Neuronal stem cell (in vitro differentiated cells): Measurements from ENCODE around the gene CST4.
A peak's percentile ranks its signal among the peaks of the same experiment; 100 is the strongest.

Experiments used
- DNase-seq: peaks from one replicate; pipeline ENCODE4 v3.0.0-alpha.2; 2013; ENCODE audit warnings: low spot score
- H2AFZ ChIP-seq: one replicate; pipeline ENCODE4 v1.6.1; 2013; ENCODE audit warnings: mild to moderate bottlenecking, low read length, inconsistent platforms
- H2AK5ac ChIP-seq: 2 replicates; pipeline ENCODE4 v1.6.1; 2013; ENCODE audit warnings: low read depth, mild to moderate bottlenecking, inconsistent platforms, low read length, moderate library complexity, mixed read lengths
- H2BK120ac ChIP-seq: 2 replicates; pipeline ENCODE4 v1.6.1; 2013; ENCODE audit warnings: low read depth, mild to moderate bottlenecking, inconsistent platforms, low read length, moderate library complexity, mixed read lengths
- H2BK12ac ChIP-seq: one replicate; pipeline ENCODE4 v1.6.1; 2013; ENCODE audit warnings: low read length, inconsistent platforms
- H2BK15ac ChIP-seq: 2 replicates; pipeline ENCODE4 v1.6.1; 2013; ENCODE audit warnings: mild to moderate bottlenecking, low read length, inconsistent platforms, mixed read lengths
- H2BK5ac ChIP-seq: one replicate; pipeline ENCODE4 v1.6.1; 2013; ENCODE audit warnings: inconsistent platforms, mild to moderate bottlenecking, low read length, moderate library complexity
- H3K14ac ChIP-seq: one replicate; pipeline ENCODE4 v1.6.1; 2013; ENCODE audit warnings: low read length, inconsistent platforms
- H3K18ac ChIP-seq: 2 replicates; pipeline ENCODE4 v1.6.1; 2013; ENCODE audit warnings: low read length, inconsistent platforms
- H3K23ac ChIP-seq: 2 replicates; pipeline ENCODE4 v1.6.1; 2013; ENCODE audit warnings: low read depth, mild to moderate bottlenecking, mixed read lengths, low read length, inconsistent platforms; ENCODE audit not compliant: poor library complexity
- H3K27ac ChIP-seq: replicated peaks from 3 replicates; pipeline ENCODE4 v1.5.1; 2013; ENCODE audit warnings: low read length, inconsistent platforms
- H3K27me3 ChIP-seq, 3 experiments: 2 replicates each; pipeline ENCODE4 v1.6.1; 2013; ENCODE audit warnings: low read length in 3 of 3, mild to moderate bottlenecking in 2 of 3, inconsistent platforms in 1 of 3, low read depth in 1 of 3, mixed read lengths in 1 of 3, moderate library complexity in 1 of 3; ENCODE audit not compliant: control insufficient read depth in 3 of 3, insufficient read depth in 3 of 3
- H3K36me3 ChIP-seq, 2 donors: replicated peaks in 1 of 2; 2 replicates each; pipeline ENCODE4 v1.6.1; 2013; ENCODE audit warnings: low read length in 2 of 2; ENCODE audit not compliant: control insufficient read depth in 2 of 2, insufficient read depth in 2 of 2
- H3K4ac ChIP-seq: 2 replicates; pipeline ENCODE4 v1.6.1; 2013; ENCODE audit warnings: inconsistent platforms, mild to moderate bottlenecking, low read length, moderate library complexity
- H3K4me1 ChIP-seq, 2 donors: 1 replicate in 1 of 2; 2 replicates in 1 of 2; pipeline ENCODE4 v1.6.1; 2013; ENCODE audit warnings: low read length in 2 of 2, low read depth in 1 of 2; ENCODE audit not compliant: control insufficient read depth in 2 of 2, insufficient read depth in 1 of 2
- H3K4me2 ChIP-seq: one replicate; pipeline ENCODE4 v1.6.1; 2013; ENCODE audit warnings: mild to moderate bottlenecking, low read length, inconsistent platforms; ENCODE audit not compliant: insufficient read depth, poor library complexity, severe bottlenecking
- H3K4me3 ChIP-seq, 2 donors: 2 replicates each; pipeline ENCODE4 v1.5.1; 2013; ENCODE audit warnings: low read length in 2 of 2, mild to moderate bottlenecking in 2 of 2, inconsistent platforms in 1 of 2, moderate library complexity in 1 of 2
- H3K79me1 ChIP-seq: one replicate; pipeline ENCODE4 v1.6.1; 2013; ENCODE audit warnings: low read depth, mild to moderate bottlenecking, inconsistent platforms, low read length, moderate library complexity
- H3K9ac ChIP-seq: one replicate; pipeline ENCODE4 v1.6.1; 2013; ENCODE audit warnings: mild to moderate bottlenecking, low read depth, low read length, inconsistent platforms; ENCODE audit not compliant: poor library complexity
- H3K9me3 ChIP-seq, 2 donors: replicated peaks in 1 of 2; 2 replicates each; pipeline versions ENCODE3 to v1.6.1; 2013; ENCODE audit warnings: low read length in 2 of 2, mild to moderate bottlenecking in 2 of 2, inconsistent platforms in 1 of 2, low read depth in 1 of 2, mixed read lengths in 1 of 2, moderate library complexity in 1 of 2; ENCODE audit not compliant: control insufficient read depth in 2 of 2, insufficient read depth in 1 of 2
- H4K8ac ChIP-seq: one replicate; pipeline ENCODE4 v1.6.1; 2013; ENCODE audit warnings: low read depth, mild to moderate bottlenecking, inconsistent platforms, low read length, moderate library complexity
- H4K91ac ChIP-seq: one replicate; pipeline ENCODE4 v1.6.1; 2013; ENCODE audit warnings: low read length, low read depth, mild to moderate bottlenecking, inconsistent platforms; ENCODE audit not compliant: poor library complexity
- WGBS, 2 donors: extraction: QIAGEN DNeasy Blood & Tissue Kit; methylation state at CpG; one replicate each; pipeline ENCODE4 v1.1.7; 2013; ENCODE audit warnings: missing lambda C conversion rate in 2 of 2, mixed read lengths in 1 of 2; ENCODE audit not compliant: insufficient read length in 2 of 2, insufficient replicate concordance in 1 of 2; ENCODE audit errors: extremely low coverage in 2 of 2; 5-methylcytosine and 5-hydroxymethylcytosine counted together

Gene CST4

DNA sequence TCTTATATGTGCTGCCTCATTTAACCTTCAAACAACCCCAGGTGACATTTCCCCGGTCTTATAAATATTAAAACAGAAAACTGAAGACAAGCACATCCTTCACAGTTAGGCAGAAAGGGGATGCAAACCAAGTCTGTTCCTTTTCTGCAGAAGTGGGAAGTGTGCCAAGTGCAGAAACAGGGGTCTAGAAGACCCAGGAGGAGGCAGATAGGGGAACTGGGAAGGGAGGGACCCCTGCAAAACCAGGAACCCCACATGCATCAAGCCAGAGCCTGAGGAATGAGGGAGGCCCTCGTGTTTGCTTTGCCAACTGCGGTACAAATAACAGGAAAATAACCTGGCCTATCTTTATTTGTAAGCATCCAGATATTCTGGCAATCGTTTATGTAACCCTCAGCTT is 34.1 kb downstream of the CST4 start:
- Histone ChIP-seq H3K9me3 (no peaks in the 10 kb centered on the region), H3K23ac (no peak overlapping the region), H3K18ac (no peak overlapping the region), H2AFZ (no peak overlapping the region), H3K4me2 (no peak overlapping the region), H2AK5ac (no peak overlapping the region), H3K27me3 (peaks cover 0 to 44% (median 0%) of the 10 kb centered on the region in 3 experiments), H3K36me3 (no peaks in the 10 kb centered on the region), H4K91ac (no peak overlapping the region), H2BK12ac (no peak overlapping the region), H3K4me1 (no peaks in the 10 kb centered on the region), H2BK15ac (no peak overlapping the region), H3K27ac (no peak overlapping the region), H2BK120ac (no peak overlapping the region), H4K8ac (no peak overlapping the region), H3K4me3 (no peak overlapping the region), H3K79me1 (no peaks in the 10 kb centered on the region), H3K4ac (no peak overlapping the region), H3K9ac (no peak overlapping the region), H3K14ac (no peak overlapping the region), H2BK5ac (no peak overlapping the region)
- WGBS, 2 donors, result no CpG with 5 or more reads among the region's 4 CpGs
- no peak for DNase-seq

DNA sequence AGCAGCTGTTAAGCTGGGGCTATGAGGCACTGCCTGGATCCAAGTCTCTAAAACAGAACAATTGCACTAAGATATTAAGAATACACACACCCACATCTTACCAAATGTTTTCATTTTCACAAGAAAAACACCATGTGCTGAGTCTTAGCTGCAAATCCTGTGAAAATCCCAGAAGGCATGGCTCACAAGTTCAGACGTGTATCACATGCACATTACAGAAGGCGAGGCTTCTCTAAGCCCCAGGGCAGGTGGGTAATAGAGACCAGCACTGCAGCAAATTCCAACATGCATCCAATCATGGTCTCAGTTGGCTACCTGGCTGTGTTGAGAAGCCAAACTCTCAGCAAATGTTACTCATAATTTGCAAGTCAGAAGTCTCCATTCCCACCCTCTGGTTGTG is 34.8 kb downstream of the CST4 start:
- H3K14ac ChIP-seq, result no peak overlapping the region
- H3K9me3 ChIP-seq, result no peaks in the 10 kb centered on the region
- no CpG with 5 or more reads among the region's 2 CpGs for WGBS, 2 donors
- no peak overlapping the region for H4K8ac ChIP-seq
- H3K4me2 ChIP-seq, result no peak overlapping the region
- H3K36me3 ChIP-seq, result no peaks in the 10 kb centered on the region
- no peak overlapping the region for H3K4ac ChIP-seq
- no peak overlapping the region for H3K18ac ChIP-seq
- no peak overlapping the region for H2AK5ac ChIP-seq
- no peak for DNase-seq
- no peak overlapping the region for H3K27ac ChIP-seq
- no peaks in the 10 kb centered on the region for H3K79me1 ChIP-seq
- no peak overlapping the region for H2BK5ac ChIP-seq
- H2BK12ac ChIP-seq, result no peak overlapping the region
- H2AFZ ChIP-seq, result no peak overlapping the region
- H3K4me1 ChIP-seq, result no peaks in the 10 kb centered on the region
- no peak overlapping the region for H4K91ac ChIP-seq
- H2BK120ac ChIP-seq, result no peak overlapping the region
- no peak overlapping the region for H2BK15ac ChIP-seq
- no peak overlapping the region for H3K9ac ChIP-seq
- no peak overlapping the region for H3K23ac ChIP-seq
- no peak overlapping the region for H3K4me3 ChIP-seq
- H3K27me3 ChIP-seq, result peaks cover 0 to 44% (median 0%) of the 10 kb centered on the region in 3 experiments

DNA sequence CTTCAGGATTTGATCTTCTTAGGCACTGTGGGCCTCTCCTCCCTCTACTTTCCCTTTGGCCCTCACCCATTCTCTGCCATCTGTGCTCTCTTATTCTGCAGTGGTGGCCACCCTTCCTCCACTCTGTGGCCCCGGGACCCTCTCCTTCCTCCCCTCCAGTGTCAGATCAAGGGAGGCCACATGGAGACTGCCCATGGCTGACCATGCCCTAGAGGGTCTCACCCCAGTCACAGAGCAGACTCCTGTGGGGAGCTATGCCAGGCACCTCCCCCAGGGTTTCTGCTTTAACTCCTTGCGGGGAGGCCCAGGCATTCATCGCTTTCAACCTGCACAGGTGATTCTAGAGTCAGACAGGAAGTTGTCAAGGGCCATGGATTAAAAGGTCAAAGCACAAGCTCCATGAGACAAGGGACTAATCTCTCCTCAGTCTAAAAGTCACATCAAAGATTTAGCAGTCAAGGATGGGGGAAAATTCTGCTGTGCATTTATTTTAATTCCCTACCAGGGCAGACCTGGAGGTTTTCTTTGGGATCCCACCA is 35.4 kb downstream of the CST4 start:
- H3K18ac ChIP-seq, result peak overlapping the region; percentile 65
- no peak overlapping the region for H2BK120ac ChIP-seq
- H2AFZ ChIP-seq, result no peak overlapping the region
- no peak overlapping the region for H4K8ac ChIP-seq
- no peaks in the 10 kb centered on the region for H3K4me1 ChIP-seq
- no CpG with 5 or more reads among the region's 3 CpGs for WGBS, 2 donors
- no peak overlapping the region for H2AK5ac ChIP-seq
- no peak overlapping the region for H2BK5ac ChIP-seq
- H3K4me3 ChIP-seq, result no peak overlapping the region
- no peak for DNase-seq
- no peaks in the 10 kb centered on the region for H3K79me1 ChIP-seq
- H2BK12ac ChIP-seq, result no peak overlapping the region
- H2BK15ac ChIP-seq, result no peak overlapping the region
- H3K36me3 ChIP-seq, result no peaks in the 10 kb centered on the region
- no peak overlapping the region for H3K23ac ChIP-seq
- H3K4ac ChIP-seq, result no peak overlapping the region
- H3K4me2 ChIP-seq, result no peak overlapping the region
- H3K27ac ChIP-seq, result no peak overlapping the region
- no peaks in the 10 kb centered on the region for H3K9me3 ChIP-seq
- H3K14ac ChIP-seq, result no peak overlapping the region
- no peak overlapping the region for H3K9ac ChIP-seq
- peaks cover 0 to 43% (median 0%) of the 10 kb centered on the region in 3 experiments for H3K27me3 ChIP-seq
- no peak overlapping the region for H4K91ac ChIP-seq

DNA sequence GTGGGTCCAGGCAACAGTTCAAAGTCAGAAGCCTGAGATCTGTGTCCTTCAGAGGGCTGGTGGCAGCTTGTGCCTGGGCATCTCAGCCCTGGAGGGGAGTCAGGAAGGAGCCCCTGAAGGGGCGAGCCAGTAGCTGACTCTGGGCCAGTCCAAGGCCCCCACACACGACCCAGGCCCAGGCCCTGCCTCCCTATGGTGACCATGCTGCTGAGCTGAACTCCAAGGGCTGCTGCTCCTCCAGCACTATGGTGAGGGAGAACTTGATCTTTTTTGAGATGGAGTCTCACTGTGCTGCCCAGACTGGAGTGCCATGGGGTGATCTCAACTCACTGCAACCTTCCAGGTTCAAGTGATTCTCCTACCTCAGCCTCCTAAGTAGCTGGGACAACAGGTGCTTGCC is 35.9 kb downstream of the CST4 start:
- Histone ChIP-seq H3K4me1 (no peaks in the 10 kb centered on the region), H3K9me3 (no peaks in the 10 kb centered on the region), H3K27ac (no peak overlapping the region), H2BK12ac (no peak overlapping the region), H3K9ac (no peak overlapping the region), H3K79me1 (no peaks in the 10 kb centered on the region), H3K36me3 (no peaks in the 10 kb centered on the region), H2AK5ac (no peak overlapping the region), H2BK5ac (no peak overlapping the region), H3K23ac (no peak overlapping the region), H3K4me3 (no peak overlapping the region), H4K91ac (no peak overlapping the region), H4K8ac (no peak overlapping the region), H2BK120ac (no peak overlapping the region), H2AFZ (no peak overlapping the region), H2BK15ac (no peak overlapping the region), H3K4me2 (no peak overlapping the region), H3K27me3 (peaks cover 0 to 37% (median 0%) of the 10 kb centered on the region in 3 experiments), H3K18ac (no peak overlapping the region), H3K4ac (no peak overlapping the region), H3K14ac (no peak overlapping the region)
- no peak for DNase-seq
- no CpG with 5 or more reads among the region's 2 CpGs for WGBS, 2 donors
